Astrocyte (in vitro differentiated cells and primary cell): ENCODE results near the gene ENTR1. TPM values are rescaled to one million over a fixed set of nuclear protein-coding genes. Genes with fewer than 3 reads are reported as not detected.

Experiments
- DNase-seq: peaks from one replicate; pipeline ENCODE4 v3.0.0-alpha.2; 2010; ENCODE audit warnings: low read depth
- FAIRE-seq: peaks from 2 replicates; lab custom pipeline; 2011; peaks lifted over from hg19 to GRCh38; lab: Jason Lieb, UNC
- H2AFZ ChIP-seq: 2 replicates; pipeline ENCODE4 v1.6.0; 2012; ENCODE audit warnings: low read depth, low read length, inconsistent platforms
- H3K27ac ChIP-seq: 2 replicates; pipeline ENCODE4 v1.5.1; 2011; ENCODE audit warnings: low read depth, low read length, inconsistent platforms
- H3K27me3 ChIP-seq: 2 replicates; pipeline ENCODE4 v1.6.0; 2011; ENCODE audit warnings: low read length, inconsistent platforms; ENCODE audit not compliant: insufficient read depth
- H3K36me3 ChIP-seq: 2 replicates; pipeline ENCODE4 v1.5.1; 2011; ENCODE audit warnings: low read length, inconsistent platforms; ENCODE audit not compliant: insufficient read depth
- H3K4me1 ChIP-seq: 2 replicates; pipeline ENCODE4 v1.5.1; 2011; ENCODE audit warnings: low read length, inconsistent platforms; ENCODE audit not compliant: insufficient read depth
- H3K4me2 ChIP-seq: 2 replicates; pipeline ENCODE4 v1.6.0; 2012; ENCODE audit warnings: low read length, inconsistent platforms
- H3K4me3 ChIP-seq: 2 replicates; pipeline ENCODE4 v1.5.1; 2011; ENCODE audit warnings: low read depth, mild to moderate bottlenecking, low read length, inconsistent platforms; ENCODE audit not compliant: insufficient read depth
- H3K79me2 ChIP-seq: 2 replicates; pipeline ENCODE4 v1.6.0; 2012; ENCODE audit warnings: mild to moderate bottlenecking, low read length, inconsistent platforms; ENCODE audit not compliant: insufficient read depth
- H3K9ac ChIP-seq: 2 replicates; pipeline ENCODE4 v1.6.0; 2012; ENCODE audit warnings: mild to moderate bottlenecking, low read length, inconsistent platforms
- H3K9me3 ChIP-seq: 2 replicates; pipeline ENCODE4 v1.5.1; 2012; ENCODE audit warnings: low read depth, mild to moderate bottlenecking, low read length, inconsistent platforms; ENCODE audit not compliant: insufficient read depth
- H4K20me1 ChIP-seq: 2 replicates; pipeline ENCODE4 v1.6.0; 2012; ENCODE audit warnings: low read length, inconsistent platforms; ENCODE audit not compliant: insufficient read depth
- H3K27ac Mint-ChIP-seq: one replicate; pipeline ENCODE4 v1.8.0; 2021; ENCODE audit warnings: mild to moderate bottlenecking, mixed read lengths; ENCODE audit not compliant: unreplicated experiment
- H3K27me3 Mint-ChIP-seq: one replicate; pipeline ENCODE4 v1.8.0; 2021; ENCODE audit warnings: low read depth, mixed read lengths; ENCODE audit not compliant: unreplicated experiment
- H3K36me3 Mint-ChIP-seq: one replicate; pipeline ENCODE4 v1.8.0; 2021; ENCODE audit warnings: low read depth, mixed read lengths; ENCODE audit not compliant: unreplicated experiment
- H3K4me1 Mint-ChIP-seq: one replicate; pipeline ENCODE4 v1.8.0; 2021; ENCODE audit warnings: low read depth, mixed read lengths; ENCODE audit not compliant: unreplicated experiment
- H3K4me3 Mint-ChIP-seq: one replicate; pipeline ENCODE4 v1.8.0; 2021; ENCODE audit warnings: mild to moderate bottlenecking, moderate library complexity, mixed read lengths; ENCODE audit not compliant: unreplicated experiment
- H3K9me3 Mint-ChIP-seq: one replicate; pipeline ENCODE4 v1.8.0; 2021; ENCODE audit warnings: mild to moderate bottlenecking, mixed read lengths; ENCODE audit not compliant: unreplicated experiment
- CTCF ChIP-seq: IDR thresholded peaks from 2 replicates; pipeline ENCODE4 v1.5.1; 2011; ENCODE audit warnings: low read depth, mild to moderate bottlenecking, inconsistent platforms, low read length, moderate library complexity; ENCODE audit not compliant: insufficient read depth
- EZH2 ChIP-seq: IDR thresholded peaks from 2 replicates; pipeline ENCODE4 v1.6.1; 2012; ENCODE audit warnings: mild to moderate bottlenecking, low read length, inconsistent platforms; ENCODE audit not compliant: insufficient read depth
- total RNA-seq: library from RNA; stranded (reverse); gene quantifications from 2 replicates; pipeline ENCODE4 v1.2.1, GENCODE V29; 2021

ENTR1 gene
- total RNA-seq, 1 donor from 2014 or later, result 71.7 TPM

- H3K4me3 Mint-ChIP-seq, result no peak overlapping the region
- no peaks in the 10 kb centered on the region for H3K36me3 ChIP-seq
- FAIRE-seq, result no peak
- H3K27ac Mint-ChIP-seq, result no peak overlapping the region
- peaks cover 7% of the 10 kb centered on the region for H4K20me1 ChIP-seq
- no peak overlapping the region for H3K4me3 ChIP-seq
- H3K27me3 ChIP-seq, result no peaks in the 10 kb centered on the region
- H2AFZ ChIP-seq, result no peak overlapping the region
- peaks cover 3% of the 10 kb centered on the region for H3K36me3 Mint-ChIP-seq
- no peak overlapping the region for H3K4me2 ChIP-seq
- TF ChIP-seq CTCF (no peak), EZH2 (no peak)
- H3K9ac ChIP-seq, result no peak overlapping the region
- DNase-seq, result no peak
- H3K27me3 Mint-ChIP-seq, result no peaks in the 10 kb centered on the region
- H3K4me1 ChIP-seq, result peaks cover 12% of the 10 kb centered on the region
- no peaks in the 10 kb centered on the region for H3K4me1 Mint-ChIP-seq
- peaks cover 5% of the 10 kb centered on the region for H3K79me2 ChIP-seq
- no peak overlapping the region for H3K27ac ChIP-seq
- H3K9me3 ChIP-seq, result no peaks in the 10 kb centered on the region
- no peaks in the 10 kb centered on the region for H3K9me3 Mint-ChIP-seq
These were observed 42.9 kb downstream of the ENTR1 start for GRCh38 chr9:136367296-136368145.

- no peak for FAIRE-seq
- Histone ChIP-seq H3K27ac (no peak overlapping the region), H3K27me3 (no peaks in the 10 kb centered on the region), H3K79me2 (peaks cover 10% of the 10 kb centered on the region), H4K20me1 (peaks cover 14% of the 10 kb centered on the region), H3K4me2 (no peak overlapping the region), H2AFZ (no peak overlapping the region), H3K4me3 (no peak overlapping the region), H3K9ac (no peak overlapping the region), H3K36me3 (no peaks in the 10 kb centered on the region), H3K4me1 (peaks cover 13% of the 10 kb centered on the region), H3K9me3 (no peaks in the 10 kb centered on the region)
- DNase-seq, result no peak
- no peak for TF ChIP-seq CTCF
- TF ChIP-seq EZH2, result no peak
- no peak overlapping the region for H3K4me3 Mint-ChIP-seq
- H3K27me3 Mint-ChIP-seq, result no peaks in the 10 kb centered on the region
- H3K27ac Mint-ChIP-seq, result no peak overlapping the region
- H3K4me1 Mint-ChIP-seq, result no peaks in the 10 kb centered on the region
- H3K36me3 Mint-ChIP-seq, result peaks cover 3% of the 10 kb centered on the region
- no peaks in the 10 kb centered on the region for H3K9me3 Mint-ChIP-seq
These were observed 43.6 kb downstream of the ENTR1 start for GRCh38 chr9:136366826-136367225.

GRCh38 chr9:136365775-136366222 is 44.6 kb downstream of the ENTR1 start:
- Histone ChIP-seq H3K4me1 (peaks cover 22% of the 10 kb centered on the region), H3K36me3 (no peaks in the 10 kb centered on the region), H3K27ac (no peak overlapping the region), H3K27me3 (no peaks in the 10 kb centered on the region), H3K79me2 (peaks cover 10% of the 10 kb centered on the region), H2AFZ (no peak overlapping the region), H3K4me3 (no peak overlapping the region), H4K20me1 (peaks cover 17% of the 10 kb centered on the region), H3K9ac (no peak overlapping the region), H3K4me2 (no peak overlapping the region), H3K9me3 (no peaks in the 10 kb centered on the region)
- Mint-ChIP-seq H3K4me3 (no peak overlapping the region), H3K27me3 (no peaks in the 10 kb centered on the region), H3K4me1 (no peaks in the 10 kb centered on the region), H3K36me3 (peaks cover under 1% of the 10 kb centered on the region), H3K9me3 (no peaks in the 10 kb centered on the region), H3K27ac (no peak overlapping the region)
- TF ChIP-seq CTCF, result no peak
- no peak for TF ChIP-seq EZH2
- FAIRE-seq (no peak), DNase-seq (no peak)
